SK-N-MC (cell line): Measurements from ENCODE around the gene CAMK2A.

ENCODE experiments used
- DNase-seq: peaks from one replicate; pipeline ENCODE4 v3.0.0-alpha.2; 2011; ENCODE audit warnings: low read depth, low spot score
- H3K27ac ChIP-seq: fragments of 200-600 bp; sonication (generic); 2 replicates; pipeline ENCODE4 v1.5.1; 2016; ENCODE audit warnings: mixed run types
- H3K36me3 ChIP-seq: fragments of 200-600 bp; sonication (generic); 2 replicates; pipeline ENCODE4 v1.6.1; 2017; ENCODE audit warnings: antibody characterized with exemption, low read length, mixed read lengths; ENCODE audit not compliant: insufficient read depth
- H3K4me3 ChIP-seq: fragments of 200-600 bp; sonication (generic); 2 replicates; pipeline ENCODE4 v1.5.1; 2016
- H3K9ac ChIP-seq: fragments of 200-600 bp; sonication (generic); 2 replicates; pipeline ENCODE4 v1.8.0; 2017; ENCODE audit warnings: mixed run types, mixed read lengths; ENCODE audit not compliant: insufficient read length
- H3K9me3 ChIP-seq: fragments of 200-600 bp; sonication (generic); 2 replicates; pipeline ENCODE4 v1.6.1; 2017; ENCODE audit warnings: low read depth, mild to moderate bottlenecking, antibody characterized with exemption, low read length, moderate library complexity, mixed read lengths
- EZH2 ChIP-seq: fragments of 200-600 bp; sonication (generic); IDR thresholded peaks from one replicate; pipeline ENCODE4 v1.6.1; 2017; ENCODE audit warnings: antibody characterized with exemption
- FOXP2 ChIP-seq: optimal IDR thresholded peaks from 2 replicates; pipeline ENCODE3; 2011; ENCODE audit warnings: mild to moderate bottlenecking, moderate library complexity; ENCODE audit not compliant: insufficient read depth; ENCODE audit errors: extremely low read length, control extremely low read depth
- POLR2AphosphoS5 ChIP-seq: IDR thresholded peaks from 2 replicates; pipeline ENCODE4 v1.6.1; 2012; ENCODE audit warnings: mild to moderate bottlenecking, low read depth, low read length, borderline replicate concordance

CAMK2A gene

DNA sequence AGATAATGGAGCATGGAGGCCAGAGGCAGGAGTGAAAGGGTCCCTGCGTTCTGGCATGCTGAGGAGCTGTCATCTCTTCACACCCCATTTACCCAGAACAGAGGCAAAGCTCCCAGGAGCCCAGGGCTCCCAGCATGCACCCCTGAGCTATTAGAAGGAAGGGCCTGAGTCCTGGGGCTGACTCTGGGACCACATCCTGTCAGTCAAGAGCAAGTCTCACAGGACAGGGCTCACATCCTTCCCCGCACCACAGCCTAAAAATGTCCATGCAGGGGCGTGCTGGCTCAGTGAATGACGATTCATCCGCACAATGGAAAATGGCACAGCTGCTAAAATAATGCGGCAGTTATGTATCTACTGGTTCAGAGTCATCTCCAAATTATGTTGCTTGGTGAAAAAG lies 31.4 kb downstream of the CAMK2A start:
- H3K9me3 ChIP-seq = no peaks in the 10 kb centered on the region
- H3K4me3 ChIP-seq = no peak overlapping the region
- no peak overlapping the region for H3K9ac ChIP-seq
- H3K27ac ChIP-seq = no peak overlapping the region
- DNase-seq = no peak
- TF ChIP-seq POLR2AphosphoS5 (no peak), FOXP2 (no peak), EZH2 (no peak)
- H3K36me3 ChIP-seq = no peaks in the 10 kb centered on the region

DNA sequence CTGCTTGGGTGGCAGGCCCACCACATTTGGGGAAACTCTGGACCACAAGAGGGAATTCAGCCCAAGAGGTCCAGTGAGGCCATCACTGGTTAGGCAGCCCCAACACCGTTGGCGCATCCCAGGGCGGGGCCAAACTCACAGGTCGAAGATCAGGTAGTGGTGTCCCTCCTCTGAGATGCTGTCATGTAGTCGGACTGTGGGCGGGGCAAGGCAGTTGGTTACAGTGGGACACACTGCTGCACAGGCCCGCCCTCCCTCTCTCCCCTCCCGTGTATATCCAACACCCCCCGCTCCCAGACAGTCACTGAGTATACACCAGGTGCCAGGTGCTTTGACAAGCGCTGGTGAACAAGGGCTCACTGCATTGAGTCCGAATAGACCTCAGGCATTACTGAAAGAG lies 32.1 kb downstream of the CAMK2A start:
- no peak for TF ChIP-seq POLR2AphosphoS5
- TF ChIP-seq FOXP2 = no peak
- no peak for TF ChIP-seq EZH2
- H3K36me3 ChIP-seq = no peaks in the 10 kb centered on the region
- H3K9ac ChIP-seq = no peak overlapping the region
- H3K4me3 ChIP-seq = no peak overlapping the region
- H3K9me3 ChIP-seq = no peaks in the 10 kb centered on the region
- DNase-seq = no peak
- H3K27ac ChIP-seq = no peak overlapping the region

DNA sequence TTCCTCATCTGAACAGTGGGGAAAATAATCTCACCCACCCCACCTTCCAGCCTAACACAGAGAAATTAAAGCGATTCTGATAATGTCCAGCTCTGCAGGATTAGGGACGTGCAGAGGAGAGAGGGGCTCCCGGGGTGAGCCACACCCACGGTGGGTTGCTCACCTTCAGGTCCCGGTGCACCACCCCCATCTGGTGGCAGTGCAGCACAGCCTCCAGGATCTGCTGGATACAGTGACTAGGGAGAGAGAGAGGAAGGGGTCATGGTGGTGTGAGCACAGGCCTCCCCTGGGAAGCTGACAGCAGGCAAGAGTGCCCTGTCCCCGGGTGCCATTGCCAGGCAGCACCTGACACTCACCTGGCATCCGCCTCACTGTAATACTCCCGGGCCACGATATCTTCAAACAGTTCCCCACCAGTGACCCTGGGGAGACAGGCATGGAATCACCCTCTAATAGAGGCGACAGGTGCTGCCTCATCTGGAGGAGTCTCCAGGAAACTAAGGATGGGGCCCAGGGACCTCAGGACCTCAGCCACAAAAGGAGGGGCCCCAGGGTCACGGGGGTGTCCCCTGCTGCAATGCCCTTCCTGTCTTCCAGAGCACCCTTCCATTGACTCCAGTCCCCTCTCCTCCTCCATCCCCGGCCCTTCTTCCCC lies 33.0 kb downstream of the CAMK2A start:
- no peak for TF ChIP-seq EZH2
- no peak for TF ChIP-seq FOXP2
- TF ChIP-seq POLR2AphosphoS5 = no peak
- H3K9me3 ChIP-seq = no peaks in the 10 kb centered on the region
- no peak for DNase-seq
- no peaks in the 10 kb centered on the region for H3K36me3 ChIP-seq
- H3K27ac ChIP-seq = no peak overlapping the region
- H3K9ac ChIP-seq = no peak overlapping the region
- no peak overlapping the region for H3K4me3 ChIP-seq

DNA sequence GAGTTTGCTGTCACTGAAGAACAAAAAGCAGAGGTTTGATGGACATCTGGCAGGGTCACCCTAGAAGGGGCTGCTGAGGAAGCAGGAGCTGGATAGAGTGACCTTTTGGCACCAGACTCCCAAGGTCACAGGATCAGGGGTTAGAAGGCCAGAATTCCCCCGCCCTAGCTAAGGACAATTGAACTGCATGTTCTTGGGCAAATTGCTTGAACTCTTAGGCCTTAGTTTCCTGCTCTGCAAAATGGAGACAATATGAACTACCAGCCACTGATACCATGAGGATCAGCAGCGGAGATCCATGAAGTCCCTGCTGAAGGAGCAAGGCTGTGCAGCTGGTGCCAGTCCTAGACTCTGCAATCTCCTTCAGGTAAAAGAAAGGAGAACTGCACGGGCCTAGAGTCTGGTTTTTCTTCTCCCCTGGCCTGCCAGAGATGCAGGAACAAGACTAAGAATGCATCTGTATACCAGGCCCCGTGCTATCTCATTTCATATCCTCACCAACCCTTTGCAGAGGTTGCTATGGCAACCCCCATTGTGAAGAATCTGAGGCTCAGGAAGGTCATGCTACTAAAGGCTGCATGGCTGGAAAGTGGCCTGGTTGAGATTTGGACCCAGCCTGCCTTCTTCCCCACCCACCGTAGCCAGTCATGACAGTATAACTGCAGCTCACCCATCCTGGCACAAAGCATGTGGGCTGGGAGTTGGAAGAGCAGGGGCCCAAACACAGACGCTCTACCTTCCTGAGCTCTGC lies 33.7 kb downstream of the CAMK2A start:
- H3K4me3 ChIP-seq = no peak overlapping the region
- TF ChIP-seq EZH2 (no peak), FOXP2 (no peak), POLR2AphosphoS5 (no peak)
- no peak overlapping the region for H3K27ac ChIP-seq
- no peak for DNase-seq
- H3K36me3 ChIP-seq = no peaks in the 10 kb centered on the region
- no peak overlapping the region for H3K9ac ChIP-seq
- no peaks in the 10 kb centered on the region for H3K9me3 ChIP-seq

DNA sequence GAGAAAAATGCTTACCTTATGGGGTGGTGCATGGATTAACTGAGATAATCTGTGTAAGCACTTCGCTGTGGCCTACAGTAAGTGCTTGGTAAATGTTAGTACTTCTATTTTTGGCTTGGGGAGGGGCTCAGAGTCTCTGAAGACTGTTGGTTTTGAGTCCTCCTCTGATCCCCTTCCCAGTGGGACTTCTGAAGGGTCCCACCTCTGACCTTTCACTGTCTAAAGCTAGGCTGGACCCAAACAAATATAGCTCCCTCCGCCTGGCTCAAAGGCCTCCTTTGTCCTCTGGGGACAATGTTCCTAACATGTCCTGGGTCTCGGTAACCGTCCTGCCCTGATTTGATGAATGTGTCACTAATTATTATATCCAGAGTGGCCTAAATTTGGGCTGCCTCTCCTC lies 34.8 kb downstream of the CAMK2A start:
- no peak overlapping the region for H3K4me3 ChIP-seq
- no peak overlapping the region for H3K27ac ChIP-seq
- H3K36me3 ChIP-seq = no peaks in the 10 kb centered on the region
- no peak overlapping the region for H3K9ac ChIP-seq
- TF ChIP-seq EZH2 (no peak), FOXP2 (no peak), POLR2AphosphoS5 (no peak)
- no peaks in the 10 kb centered on the region for H3K9me3 ChIP-seq
- DNase-seq = no peak

DNA sequence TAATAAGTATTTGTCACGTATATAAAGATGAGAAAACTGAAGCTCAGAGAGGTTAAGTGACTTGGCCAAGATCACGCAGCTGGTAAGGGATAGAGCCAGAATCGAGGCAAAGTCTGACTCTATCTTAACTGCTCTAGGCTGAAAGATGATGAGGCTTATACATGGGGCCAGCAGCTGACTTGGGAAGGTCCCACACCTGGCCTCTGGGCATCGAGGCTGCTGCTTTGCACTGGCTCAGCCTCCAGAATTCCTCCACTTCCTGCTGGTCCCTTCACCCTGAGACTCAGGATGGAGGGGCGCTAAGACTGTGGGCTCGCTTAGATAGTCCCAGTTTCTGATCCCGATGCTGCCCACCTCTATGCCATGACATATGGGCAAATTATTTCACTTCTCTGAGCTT lies 35.2 kb downstream of the CAMK2A start:
- H3K27ac ChIP-seq = no peak overlapping the region
- no peak for DNase-seq
- no peak overlapping the region for H3K4me3 ChIP-seq
- H3K9me3 ChIP-seq = no peaks in the 10 kb centered on the region
- no peaks in the 10 kb centered on the region for H3K36me3 ChIP-seq
- H3K9ac ChIP-seq = no peak overlapping the region
- TF ChIP-seq POLR2AphosphoS5 = no peak
- no peak for TF ChIP-seq FOXP2
- no peak for TF ChIP-seq EZH2

DNA sequence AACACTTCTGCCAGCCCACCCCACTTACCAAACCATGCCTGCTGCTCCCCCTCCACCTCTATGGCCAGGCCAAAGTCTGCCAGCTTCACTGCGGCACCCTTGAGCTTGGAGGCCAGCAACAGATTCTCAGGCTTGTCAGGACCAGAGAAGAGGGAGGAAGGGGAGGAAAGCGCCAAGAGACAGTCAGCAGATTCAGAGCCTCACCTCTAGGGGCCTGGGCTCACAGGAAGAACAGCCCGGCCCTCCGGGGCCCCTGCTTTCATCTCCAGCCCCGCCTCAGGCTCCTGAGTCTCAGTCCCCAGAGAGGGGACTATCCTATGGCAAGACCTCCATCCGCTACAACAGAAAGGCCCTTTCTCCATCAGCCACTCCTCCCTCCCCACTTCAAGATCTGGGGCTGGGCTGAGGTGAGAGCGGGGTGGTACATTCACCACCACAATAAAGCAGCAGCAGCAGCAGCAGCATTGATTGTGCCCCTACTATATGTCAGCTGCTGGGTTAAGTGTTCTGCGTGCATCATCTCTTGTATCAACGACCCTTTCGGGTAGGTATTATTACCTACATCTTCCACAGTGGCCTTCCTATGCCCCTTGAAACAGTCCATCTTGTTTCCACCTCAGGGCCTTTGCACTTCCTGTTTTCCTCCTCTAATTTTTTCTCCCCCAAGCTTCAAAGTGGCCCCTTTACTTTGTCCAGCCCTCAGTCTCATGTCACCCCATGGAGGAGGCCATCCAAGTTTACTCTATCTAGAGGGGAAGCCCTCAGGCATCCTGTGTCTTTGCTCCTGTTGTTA lies 36.0 kb downstream of the CAMK2A start:
- Histone ChIP-seq H3K27ac (no peak overlapping the region), H3K9ac (no peak overlapping the region), H3K4me3 (no peak overlapping the region), H3K36me3 (no peaks in the 10 kb centered on the region), H3K9me3 (no peaks in the 10 kb centered on the region)
- TF ChIP-seq FOXP2 (no peak), POLR2AphosphoS5 (no peak), EZH2 (no peak)
- DNase-seq = no peak

DNA sequence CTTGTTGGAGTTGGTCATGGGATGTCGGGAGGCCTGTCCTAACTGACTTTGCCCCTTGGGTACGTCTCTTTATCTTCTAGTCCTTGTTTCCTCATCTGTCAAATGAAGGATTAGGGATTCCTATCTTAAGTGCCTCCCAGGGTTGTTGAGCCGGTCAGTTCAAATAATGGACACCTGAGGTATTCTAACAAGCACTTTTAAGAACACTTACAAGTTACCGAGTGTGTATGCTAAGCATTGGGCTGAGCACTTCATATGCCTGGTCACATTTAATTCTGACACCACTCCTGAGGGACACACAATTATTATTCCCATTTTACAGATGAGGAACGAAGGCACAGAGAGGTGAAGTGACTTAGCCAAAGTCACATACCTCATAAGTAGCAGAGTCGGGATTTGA lies 37.1 kb downstream of the CAMK2A start:
- H3K27ac ChIP-seq = no peak overlapping the region
- no peak for DNase-seq
- TF ChIP-seq POLR2AphosphoS5 (no peak), FOXP2 (no peak), EZH2 (no peak)
- no peaks in the 10 kb centered on the region for H3K9me3 ChIP-seq
- H3K4me3 ChIP-seq = no peak overlapping the region
- no peaks in the 10 kb centered on the region for H3K36me3 ChIP-seq
- no peak overlapping the region for H3K9ac ChIP-seq
